NCI-H774 (cell line): ENCODE results near the gene ANKRD61.
"Not testable (repeated sequence)": the region's sequence is repeated elsewhere in the genome, so short reads cannot be mapped to it uniquely, and the experiment has no call there.

ENCODE experiments used
- DNase-seq: peaks from one replicate; lab custom pipeline; 2025; lab: John Stamatoyannopoulos, UW

Gene ANKRD61

GRCh38 chr7:6030988-6031387 lies at the start of gene ANKRD61:
TSS of gene ANKRD61 (plus strand) at chr7:6031376. CDS start at chr7:6031376, 0 bp downstream.
- no peak for DNase-seq

- DNase-seq: not testable (repeated sequence)
Observed at GRCh38 chr7:5987061-5987460, 44.1 kb upstream of the ANKRD61 start.

- DNase-seq: peak; percentile 28
Observed at GRCh38 chr7:5997210-5997808, 33.9 kb upstream of the ANKRD61 start.

GRCh38 chr7:6007386-6007785 lies 23.8 kb upstream of the ANKRD61 start:
- DNase-seq: no peak

DNA sequence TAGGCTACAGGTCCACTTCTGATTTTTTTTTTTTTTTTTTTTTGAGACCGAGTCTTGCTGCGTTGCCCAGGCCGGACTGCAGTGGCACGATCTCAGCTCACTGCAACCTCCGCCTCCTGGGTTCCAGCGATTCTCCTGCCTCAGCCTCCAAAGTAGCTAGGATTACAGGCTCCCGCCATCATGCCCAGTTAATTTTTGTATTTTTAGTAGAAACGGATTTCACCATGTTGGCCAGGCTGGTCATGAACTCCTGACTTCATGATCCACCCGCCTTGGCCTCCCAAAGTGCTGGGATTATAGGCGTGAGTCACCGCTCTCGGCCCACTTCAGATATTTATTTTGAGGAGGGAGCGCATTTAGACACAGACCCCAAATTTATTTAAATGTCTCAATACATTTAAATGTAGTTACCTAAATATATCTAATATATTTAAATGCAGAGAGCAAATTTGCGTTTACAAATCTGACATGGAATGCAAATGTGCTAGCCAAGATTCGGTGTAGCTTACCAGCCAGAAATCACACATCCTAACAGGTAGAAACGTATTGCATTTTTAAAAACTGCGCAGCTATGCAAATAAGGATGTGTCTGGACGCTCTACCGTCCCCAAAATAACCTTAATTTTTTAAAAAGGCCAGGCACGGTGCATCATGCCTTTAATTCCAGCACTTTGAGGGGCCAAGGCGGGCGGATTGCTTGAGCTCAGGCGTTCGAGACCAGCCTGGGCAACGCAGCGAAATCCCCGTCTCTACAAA lies 23.2 kb upstream of the ANKRD61 start:
- DNase-seq: not testable (repeated sequence)

- DNase-seq: peak; percentile 98
Observed at GRCh38 chr7:6008668-6009611, 22.2 kb upstream of the ANKRD61 start, which contains the start of the genes AIMP2 and PMS2. TSS of gene AIMP2 (plus strand) at chr7:6009272. CDS start at chr7:6009364, 92 bp downstream. TSS of gene PMS2 (minus strand) at chr7:6009049. CDS start at chr7:6009019, 30 bp downstream.

DNA sequence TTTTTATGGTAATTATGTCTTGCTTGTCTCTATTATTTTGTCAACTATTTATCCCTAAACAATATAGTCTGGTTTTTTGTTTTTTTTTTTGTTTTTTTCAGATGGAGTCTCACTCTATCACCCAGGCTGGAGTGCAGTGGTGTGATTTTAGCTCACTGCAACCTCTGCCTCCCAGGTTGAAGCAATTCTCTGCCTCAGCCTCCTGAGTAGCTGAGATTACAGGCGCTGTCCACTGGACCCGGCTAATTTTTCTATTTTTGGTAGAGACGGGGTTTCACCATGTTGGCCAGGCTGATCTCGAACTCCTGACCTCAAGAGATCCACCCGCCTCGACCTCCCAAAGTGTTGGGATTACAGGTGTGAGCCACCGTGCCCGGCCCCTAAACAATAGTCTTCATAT lies 20.8 kb upstream of the ANKRD61 start:
- not testable (repeated sequence) for DNase-seq

- DNase-seq: no peak
Observed at GRCh38 chr7:6011541-6011940, 19.6 kb upstream of the ANKRD61 start.

GRCh38 chr7:6012355-6013104 lies 18.6 kb upstream of the ANKRD61 start:
- no peak for DNase-seq

DNA sequence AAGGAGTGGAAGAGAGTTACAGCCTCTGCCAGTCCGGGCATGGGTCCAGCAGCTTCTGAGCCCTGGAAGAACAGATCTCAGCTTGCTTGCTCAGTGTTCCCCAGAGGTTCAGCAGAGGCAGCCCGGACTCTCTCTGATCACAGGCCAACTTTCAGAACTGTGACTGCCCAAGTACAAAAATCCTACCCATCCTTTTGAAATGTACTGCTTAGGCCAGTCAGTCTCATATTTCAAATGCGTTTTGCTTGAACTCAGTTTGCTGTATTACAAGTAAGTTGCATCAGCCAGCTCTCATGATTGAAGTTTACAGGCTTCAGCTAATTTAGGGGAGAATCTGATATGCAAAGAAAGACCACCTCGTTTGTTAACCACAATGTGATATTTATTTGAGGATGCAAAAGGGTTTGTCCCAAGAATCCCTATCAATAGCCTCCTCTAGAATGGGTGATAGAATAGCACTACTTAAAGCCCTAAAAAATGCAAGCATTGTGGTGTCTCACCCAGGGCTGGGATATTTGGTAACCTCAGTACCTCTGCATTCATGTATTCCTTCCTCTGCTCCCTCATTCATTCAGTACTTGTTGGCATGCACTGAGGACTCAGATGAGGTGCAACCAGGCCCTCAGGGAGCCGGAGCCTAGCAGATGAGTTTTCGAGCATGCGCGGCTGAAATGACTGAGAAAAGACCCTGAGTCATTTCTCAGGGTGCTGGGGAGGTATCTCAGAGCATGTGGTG lies 15.1 kb upstream of the ANKRD61 start:
- DNase-seq: no peak

DNA sequence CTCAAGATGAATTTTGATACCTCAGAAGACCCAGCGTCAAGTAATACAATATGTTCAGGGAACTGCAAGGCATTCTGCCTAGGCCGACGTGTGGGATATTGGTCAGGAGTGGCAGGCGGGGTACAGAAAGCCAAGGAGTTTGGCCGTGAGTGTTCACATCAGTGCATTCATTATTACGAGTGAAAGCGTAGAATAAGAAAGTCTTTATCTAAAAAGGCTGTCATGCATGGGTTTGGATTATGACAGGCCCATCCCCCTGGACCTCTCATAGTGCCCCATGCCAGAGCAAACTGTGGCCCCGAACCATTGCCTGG lies 14.6 kb upstream of the ANKRD61 start:
- no peak for DNase-seq

- peak; percentile 86 for DNase-seq
Observed at GRCh38 chr7:6020371-6021286, 10.5 kb upstream of the ANKRD61 start.

DNA sequence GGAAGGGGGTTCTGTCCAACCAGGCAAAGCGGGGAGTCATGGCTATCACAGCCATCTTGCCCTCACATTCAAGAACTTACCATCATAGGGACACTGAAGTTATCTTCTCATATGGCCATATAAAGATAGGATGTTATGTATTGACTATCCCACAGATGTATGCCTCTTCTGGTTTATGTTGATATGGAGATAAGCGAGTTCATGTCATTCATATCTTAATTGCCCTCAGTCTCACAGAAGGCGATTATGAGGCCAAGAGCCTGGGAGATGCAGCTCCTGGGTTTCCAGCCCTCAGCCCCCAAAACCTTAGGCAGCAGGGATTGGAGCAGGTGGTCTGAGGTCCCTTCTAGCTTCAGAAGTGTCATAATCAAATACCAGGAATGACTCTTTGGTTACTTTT lies 8.5 kb upstream of the ANKRD61 start:
- no peak for DNase-seq

DNA sequence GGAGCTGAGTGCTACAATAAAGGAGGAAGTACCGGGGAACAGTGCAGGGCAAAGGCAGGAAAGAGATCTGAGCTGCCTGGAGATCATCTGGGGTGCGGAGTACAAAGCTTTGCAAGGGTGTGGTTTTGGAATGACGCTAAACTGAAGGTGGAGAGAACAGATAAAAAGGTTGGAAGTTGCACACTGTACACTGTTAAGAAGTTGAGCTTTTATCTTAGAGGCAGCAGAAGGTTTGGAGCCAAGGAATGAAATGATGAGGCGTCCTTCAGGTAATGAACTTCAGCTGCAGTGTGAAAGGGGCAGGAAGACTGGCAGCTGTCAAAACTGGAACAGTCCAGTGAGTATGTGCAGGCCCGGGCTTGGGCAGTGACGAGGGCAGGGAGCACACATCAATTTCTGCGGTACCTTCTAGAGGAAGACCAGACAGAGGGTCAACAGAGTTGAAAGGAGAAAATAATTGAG lies 7.2 kb upstream of the ANKRD61 start:
- DNase-seq: no peak

- DNase-seq: peak; percentile 32
Observed at GRCh38 chr7:6026011-6026819, 5.0 kb upstream of the ANKRD61 start.

- DNase-seq: no peak
Observed at GRCh38 chr7:6026820-6027311, 4.3 kb upstream of the ANKRD61 start.

DNA sequence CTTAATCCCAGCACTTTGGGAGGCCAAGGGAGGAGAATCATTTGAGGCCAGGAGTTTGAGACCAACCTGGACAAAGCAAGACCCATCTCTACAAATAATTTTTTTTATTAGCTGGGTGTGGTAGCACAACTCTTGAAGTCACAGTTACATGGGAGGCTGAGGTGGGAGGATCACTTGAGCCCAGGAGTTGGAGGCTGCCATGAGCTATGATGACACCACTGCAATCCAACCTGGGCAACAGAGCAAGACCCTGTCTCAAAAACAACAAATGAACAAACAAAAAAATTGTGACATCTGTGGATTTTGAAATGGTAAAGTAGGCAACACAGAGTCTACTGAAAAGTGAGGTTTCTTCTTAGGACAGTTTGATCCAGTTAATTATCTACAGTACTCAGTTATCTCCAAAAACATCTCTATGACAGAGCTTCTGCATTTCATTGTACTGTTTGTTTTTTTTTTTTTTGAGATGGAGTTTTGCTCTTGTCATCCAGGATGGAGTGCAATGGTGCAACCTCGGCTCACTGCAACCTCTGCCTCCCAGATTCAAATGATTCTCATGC lies 3.3 kb upstream of the ANKRD61 start:
- DNase-seq: no peak

GRCh38 chr7:6028563-6028962 lies 2.6 kb upstream of the ANKRD61 start:
- DNase-seq: no peak
